GM11168 (cell line): ENCODE measurements around the gene MEIG1.
"Not testable (repeated sequence)": the region's sequence is repeated elsewhere in the genome, so short reads cannot be mapped to it uniquely, and the experiment has no call there.

Experiments
- in situ Hi-C: fragments of 300-500 bp; cut with MboI; formaldehyde crosslinking; loops from one replicate; pipeline ENCODE4 v1.12.0; 2022; ENCODE audit warnings: low sequenced_read_pairs; ENCODE audit not compliant: unreplicated experiment

MEIG1 gene

DNA sequence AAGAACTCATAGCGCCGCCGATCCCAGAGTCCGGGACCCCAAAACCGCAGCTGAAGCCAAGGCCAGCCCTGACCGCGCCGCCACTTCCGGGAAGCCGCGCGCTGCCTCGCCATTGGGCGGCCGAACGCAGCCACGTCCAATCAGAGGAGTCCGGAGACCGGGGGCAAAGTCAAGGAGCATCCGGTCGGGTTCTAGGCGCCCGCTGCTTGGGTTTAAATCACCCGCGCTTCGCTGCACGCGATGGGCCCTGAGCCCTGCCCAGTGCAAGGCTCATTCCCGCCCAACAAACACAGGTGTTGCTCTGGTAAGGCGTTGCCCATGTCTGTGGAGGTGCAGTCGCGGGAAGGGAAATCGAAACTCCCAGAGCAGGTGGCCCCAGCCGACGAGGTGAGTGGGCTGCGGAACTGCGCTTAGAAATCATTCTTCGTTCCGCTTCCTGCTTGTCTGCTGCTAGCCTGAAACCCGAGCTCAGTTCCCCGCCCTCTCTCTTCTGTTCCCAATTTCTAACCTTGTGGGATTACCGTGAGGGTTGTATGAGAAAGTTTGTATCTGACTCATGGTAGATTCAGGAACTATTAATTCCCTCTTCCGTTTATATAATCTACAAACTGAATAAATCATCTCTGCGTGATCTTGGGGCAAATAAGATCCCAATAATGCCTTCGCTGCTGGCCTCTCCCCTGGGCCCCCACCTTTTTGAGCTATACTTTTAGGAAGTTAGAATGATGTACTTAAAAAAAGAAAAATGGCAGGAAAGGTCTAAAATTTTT lies 5.0 kb upstream of the MEIG1 start, which contains the start of gene DCLRE1C:
TSS of gene DCLRE1C (minus strand) at position 96 of the 770 bp plus-strand sequence. CDS start at position 10, 86 bp downstream.
- in situ Hi-C loops: no loop called here

DNA sequence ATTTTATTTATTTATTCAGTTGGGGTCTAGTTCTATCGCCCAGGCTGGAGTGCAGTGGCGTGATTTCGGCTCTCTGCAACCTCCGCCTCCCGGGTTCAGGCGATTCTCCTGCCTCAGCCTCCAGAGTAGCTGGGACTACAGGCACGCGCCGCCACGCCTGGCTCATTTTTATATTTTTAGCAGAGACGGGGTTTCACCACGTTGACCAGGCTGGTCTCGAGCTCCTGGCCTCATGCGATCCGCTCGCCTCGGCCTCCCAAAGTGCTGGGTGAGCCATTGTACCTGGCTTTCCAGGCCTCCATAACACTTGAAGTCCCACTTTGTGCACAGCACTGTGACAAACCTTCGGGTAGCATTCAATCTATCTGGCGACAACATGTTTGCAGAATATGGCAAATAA lies 4.3 kb upstream of the MEIG1 start:
- in situ Hi-C loops: no loop called here

DNA sequence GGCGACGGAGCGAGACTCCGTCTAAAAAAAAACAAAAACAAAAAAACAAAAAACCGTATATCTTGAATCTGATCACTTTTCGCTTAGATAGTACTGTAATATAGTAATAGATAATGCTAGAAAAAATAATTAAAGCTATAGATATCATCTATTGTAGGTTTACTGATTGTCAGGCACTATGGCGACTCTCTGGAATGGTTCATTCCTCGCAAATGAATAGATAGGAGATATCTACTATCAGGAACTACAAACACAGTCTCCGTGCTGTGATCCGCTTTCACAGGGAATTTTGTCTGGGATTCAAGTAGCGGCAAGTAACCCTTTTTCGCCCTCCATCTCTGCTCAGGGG lies 342 bp upstream of the MEIG1 start:
- in situ Hi-C loops: no loop called here

DNA sequence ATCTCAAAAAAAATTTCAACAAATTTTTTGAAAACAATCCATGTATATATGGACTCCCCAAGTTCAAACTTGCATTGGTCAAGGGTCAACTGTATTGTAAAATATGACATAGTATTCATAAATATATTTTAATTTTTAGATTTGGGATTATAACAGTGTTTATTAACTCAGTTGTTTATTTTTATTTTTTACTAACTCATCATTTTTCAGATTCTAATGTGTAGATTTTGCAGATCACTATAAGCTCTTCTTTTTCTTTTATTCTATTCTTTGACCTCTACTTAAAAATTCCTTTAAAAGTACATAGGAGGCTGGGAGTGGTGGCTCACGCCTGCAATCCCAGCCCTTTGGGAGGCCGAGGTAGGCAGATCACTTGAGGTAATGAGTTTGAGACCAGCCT lies 8.7 kb downstream of the MEIG1 start:
- in situ Hi-C loops: no loop called here

DNA sequence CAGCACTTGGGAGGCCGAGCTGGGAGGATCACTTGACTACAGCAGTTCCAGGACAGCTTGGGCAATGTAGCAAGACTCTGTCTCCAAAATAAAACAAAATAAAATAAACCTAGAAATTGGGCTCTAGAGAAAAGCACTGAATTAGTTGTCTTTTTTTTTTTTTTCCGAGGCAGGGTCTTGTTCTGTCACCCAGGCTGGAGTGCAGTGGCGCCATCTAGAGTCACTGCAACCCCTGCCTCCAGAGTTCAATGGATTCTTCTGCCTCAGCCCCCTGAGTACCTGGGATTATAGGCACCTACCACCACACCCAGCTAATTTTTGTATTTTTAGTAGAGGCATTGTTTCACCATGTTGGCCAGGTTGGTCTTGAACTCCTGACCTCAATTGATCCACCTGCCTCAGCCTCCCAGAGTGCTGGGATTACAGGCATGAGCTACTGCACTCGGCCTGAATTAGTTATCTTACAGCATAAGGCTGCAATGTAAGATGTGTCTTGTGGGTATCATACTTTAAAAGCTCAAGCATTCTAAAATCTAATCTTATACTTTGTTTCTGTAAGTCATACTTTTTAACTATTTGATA lies 12.8 kb downstream of the MEIG1 start:
- in situ Hi-C loops: no loop called here

DNA sequence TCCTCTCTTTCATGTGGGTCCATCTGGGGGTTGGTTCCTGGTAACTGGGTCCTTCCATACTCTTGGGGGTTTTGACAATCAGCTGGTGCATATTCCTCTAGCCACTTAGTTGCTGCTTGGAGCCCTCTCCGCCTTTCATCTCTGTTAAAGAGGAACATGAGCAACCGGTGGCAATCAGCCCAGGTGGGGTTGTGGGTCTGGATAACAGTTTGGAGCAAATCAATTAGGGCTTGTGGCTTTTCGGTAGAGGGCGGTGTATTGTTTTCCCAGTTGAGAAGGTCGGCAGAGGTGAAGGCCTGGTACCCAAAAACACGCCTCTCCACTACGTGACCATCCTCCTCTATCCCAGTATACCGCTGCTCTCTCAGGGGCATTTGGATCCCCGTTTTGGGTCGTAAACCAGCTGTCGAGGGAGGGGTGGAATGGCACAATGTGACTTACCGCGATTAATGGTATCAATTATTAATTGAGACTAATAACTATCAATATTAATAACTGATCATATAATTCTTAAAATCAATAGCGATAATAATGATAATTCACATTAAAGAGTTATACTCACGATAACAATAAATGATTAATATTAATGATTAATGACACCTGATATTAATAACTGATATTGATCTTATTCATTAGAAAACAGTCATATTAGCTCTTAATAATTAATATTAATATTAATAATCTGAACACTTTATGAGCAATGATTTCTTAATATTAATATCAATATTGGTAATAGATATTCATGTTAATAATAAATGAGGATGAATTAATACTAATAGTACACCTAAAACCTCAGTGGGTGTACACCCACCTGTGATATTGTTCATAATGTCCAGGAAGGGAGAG lies 15.2 kb downstream of the MEIG1 start:
- in situ Hi-C loops: not testable (repeated sequence)

DNA sequence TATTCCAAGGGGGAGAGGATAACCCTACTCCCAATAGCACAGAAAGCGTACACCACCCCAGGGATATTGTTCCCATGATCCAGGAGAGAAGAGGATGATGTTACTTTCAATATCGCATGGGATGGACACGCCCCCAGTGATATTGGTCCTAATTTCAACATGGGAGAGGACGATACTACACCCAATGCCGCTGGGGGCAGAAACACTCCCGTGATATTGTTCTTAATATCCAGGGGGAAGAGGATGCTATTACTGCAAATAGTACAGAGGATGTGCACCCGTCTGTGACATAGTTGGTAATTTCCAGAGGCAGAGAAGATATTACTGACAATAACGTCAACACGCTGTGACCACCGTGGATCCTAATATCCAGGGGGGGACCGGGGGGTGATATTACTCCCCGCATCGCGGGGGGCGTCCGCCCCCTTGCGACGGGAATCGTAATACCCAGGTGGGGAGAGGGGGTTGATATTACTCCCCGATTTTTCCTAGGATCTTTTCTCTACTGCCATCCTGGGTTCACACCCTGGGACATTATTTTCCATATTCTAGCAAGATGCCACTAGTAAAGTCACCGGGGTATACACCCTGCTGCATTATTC lies 16.6 kb downstream of the MEIG1 start:
- in situ Hi-C loops: no loop called here

DNA sequence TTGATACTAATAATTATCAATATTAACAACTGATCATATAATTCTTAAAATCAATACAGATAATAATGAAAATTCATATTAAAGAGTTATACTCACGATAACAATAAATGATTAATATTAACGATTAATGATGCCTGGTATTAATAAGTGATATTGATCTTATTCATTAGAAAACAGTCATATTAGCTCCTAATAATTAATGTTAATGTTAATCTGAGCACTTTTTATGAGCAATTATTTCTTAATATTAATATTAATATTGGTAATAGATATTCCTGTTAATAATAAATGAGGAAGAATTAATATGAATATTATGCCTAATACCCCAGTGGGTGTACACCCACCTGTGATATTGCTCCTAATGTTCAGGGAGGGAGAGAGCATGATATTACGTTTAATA lies 23.6 kb downstream of the MEIG1 start:
- in situ Hi-C loops: no loop called here

DNA sequence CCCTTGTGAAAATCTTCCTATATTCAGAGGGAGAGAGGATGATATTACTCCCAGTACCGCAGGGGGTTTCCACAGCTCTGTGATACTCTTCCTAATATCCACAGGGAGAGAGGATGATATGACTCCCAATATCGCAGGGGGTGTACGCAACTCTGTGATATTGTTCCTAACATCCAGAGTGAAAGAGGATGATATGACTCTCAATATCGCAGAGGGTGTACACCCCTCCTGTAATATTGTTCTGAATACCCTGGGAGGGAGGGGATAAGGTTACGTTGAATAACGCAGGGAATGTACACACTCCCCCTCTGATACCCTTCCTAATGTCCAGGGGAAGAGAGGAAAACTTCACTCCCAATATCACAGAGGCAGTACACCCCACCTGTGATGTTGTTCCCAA lies 30.4 kb downstream of the MEIG1 start:
- in situ Hi-C loops: not testable (repeated sequence)

DNA sequence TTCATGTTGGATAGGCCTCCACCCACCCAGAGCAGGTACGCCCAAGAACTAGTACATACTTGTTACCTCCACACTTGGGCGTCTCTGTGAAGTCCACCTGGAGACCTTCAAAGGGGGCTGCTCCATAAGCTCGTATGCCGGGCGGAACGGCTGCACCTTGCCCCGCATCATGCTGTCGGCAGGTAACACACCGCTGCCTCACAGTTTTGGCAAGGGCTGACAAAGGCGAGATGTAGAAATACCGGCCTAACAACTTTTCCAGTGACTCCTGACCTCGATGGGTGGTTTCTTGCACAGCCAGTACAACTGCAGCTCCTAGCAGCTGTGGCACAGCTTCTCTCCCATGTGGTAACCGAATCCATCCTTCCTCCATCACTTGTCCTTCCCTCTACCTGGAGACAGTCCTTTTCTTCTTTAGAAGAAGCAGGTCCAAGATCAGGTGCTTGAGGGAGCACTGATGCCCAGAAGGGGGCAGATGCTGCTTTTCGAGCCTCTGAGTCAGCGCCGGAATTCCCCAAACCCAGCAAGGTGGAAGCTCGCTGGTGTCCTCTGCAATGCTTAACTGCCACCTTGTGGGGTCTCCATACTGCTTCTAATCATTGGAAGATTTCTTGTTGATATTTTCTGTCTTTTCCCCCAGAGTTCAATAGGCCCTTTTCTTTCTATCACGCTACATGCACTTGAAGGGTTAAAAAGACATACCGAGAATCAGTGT lies 32.0 kb downstream of the MEIG1 start:
- in situ Hi-C loops: not testable (repeated sequence)

DNA sequence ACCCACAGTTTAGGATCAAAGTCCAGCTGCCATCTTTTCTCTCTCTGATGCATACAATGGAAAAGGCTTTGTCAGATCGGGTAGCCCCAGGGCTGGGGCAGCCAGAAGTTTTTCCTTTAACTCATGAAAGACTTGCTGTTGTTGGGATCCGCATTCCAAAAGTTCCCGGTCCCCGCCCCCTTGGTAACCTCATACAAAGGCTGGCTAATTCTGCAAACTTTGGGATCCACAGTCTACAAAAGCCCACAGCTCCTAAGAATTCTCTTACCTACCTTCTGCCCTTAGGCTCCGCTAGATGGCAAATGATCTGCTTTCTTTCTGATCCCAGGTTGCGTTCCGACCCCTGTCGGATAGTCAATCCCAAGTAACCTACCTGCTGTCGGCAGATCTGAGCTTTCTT lies 33.1 kb downstream of the MEIG1 start:
- in situ Hi-C loops: not testable (repeated sequence)

DNA sequence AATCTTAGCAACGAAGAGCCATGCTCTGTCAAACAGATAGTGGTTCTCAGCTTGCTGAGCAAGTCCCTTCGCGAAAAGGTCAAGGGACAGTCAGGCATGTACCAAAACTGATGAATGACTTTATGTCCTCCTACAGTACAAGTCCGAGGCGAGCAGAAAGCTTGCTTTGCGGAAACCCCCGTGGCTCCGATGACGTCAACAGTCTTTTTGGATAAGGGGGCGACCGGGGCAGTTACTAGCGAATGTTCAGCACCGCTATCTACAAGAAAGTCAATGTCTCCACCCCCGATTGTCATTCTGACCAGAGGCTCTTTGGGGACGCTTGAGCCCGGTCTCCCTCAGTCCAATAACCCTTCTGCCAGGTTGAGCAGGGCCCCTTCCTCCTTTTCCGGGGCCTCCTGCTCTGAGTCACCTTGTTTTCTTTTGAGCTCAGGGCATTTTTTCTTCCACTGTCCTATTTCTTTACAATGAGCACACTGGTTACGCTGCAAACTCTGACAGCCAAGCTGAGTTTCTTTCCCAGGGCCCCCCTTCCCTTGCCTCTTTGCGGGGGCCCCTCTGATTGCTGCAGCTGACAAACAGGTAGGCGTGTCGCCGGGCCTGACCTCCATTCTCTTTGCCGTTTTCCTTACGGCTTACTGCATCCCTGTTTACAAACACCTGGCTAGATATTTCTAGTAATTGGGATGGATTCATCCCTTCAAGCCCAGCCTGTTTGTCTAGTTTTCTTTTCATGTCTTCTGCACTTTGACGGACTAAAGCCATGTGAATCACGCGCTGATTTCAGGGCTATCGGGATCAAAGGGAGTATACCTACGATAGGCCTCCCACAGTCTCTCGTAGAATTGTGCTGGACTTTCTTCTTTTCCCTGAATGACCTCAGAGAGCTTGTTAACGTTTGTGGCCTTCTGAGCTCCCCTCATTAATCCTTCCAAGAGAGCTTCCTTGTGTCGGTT lies 34.6 kb downstream of the MEIG1 start:
- in situ Hi-C loops: not testable (repeated sequence)

DNA sequence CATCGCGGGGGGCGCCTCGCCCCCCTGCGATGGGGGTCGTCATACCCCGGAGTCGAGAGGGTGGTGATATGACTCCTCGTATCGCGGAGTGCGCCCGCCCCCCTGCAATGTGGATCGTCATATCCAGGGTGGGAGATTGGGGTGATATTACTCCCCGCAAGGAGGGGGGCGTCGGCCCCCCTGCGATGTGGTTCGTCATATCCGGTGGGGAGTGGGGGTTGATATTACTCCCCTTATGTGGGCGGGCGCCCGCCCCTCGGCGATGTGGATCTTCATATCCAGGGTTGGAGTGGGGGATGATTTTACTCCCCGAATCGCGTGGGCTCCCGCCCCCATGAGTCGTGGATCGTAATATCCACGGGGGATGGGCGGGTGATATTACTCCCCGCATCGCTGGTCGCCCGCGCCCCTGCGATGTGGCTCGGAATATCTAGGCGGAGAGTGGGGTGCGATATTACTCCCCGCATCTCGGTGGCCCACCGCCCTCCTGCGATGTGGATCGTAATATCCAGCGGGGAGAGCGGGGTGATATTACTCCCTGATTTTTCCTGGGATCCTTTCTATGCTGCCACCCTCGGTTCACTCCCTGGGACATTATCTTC lies 36.9 kb downstream of the MEIG1 start:
- in situ Hi-C loops: no loop called here

DNA sequence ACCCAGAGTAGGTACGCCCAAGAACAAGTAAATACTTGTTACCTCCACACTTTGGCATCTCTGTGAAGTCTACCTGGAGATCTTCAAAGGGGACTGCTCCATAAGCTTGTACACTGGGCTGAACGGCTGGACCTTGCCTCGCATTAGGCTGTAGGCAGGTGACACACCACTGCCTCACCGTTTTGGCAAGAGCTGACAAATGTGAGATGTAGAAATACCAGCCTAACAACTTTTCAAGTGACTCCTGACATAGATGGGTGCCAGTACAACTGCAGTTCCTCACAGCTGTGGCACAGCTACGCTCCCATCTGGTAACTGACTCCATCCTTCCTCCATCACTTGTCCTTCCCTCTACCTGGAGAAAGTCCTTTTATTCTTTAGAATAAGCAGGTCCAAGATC lies 54.3 kb downstream of the MEIG1 start:
- in situ Hi-C loops: not testable (repeated sequence)

DNA sequence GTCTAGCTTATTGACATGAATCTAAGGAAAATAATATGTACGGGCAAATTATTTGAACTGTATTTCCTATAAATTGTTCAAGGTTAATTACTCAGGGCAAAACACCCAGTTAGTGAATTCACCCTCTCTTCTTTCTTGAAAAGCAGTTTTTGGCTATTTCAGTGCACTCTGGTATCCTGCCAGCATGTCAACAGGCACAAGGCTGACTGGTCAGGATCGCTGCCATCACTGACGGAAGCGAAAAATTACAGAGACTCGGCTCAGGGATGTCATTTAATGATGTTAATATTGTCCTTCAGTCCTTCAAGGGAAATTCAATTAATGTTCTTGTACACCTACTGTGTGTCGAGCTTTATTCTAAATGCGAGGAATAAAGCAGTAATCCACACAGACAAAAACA lies 56.3 kb downstream of the MEIG1 start:
- in situ Hi-C loops: no loop called here

DNA sequence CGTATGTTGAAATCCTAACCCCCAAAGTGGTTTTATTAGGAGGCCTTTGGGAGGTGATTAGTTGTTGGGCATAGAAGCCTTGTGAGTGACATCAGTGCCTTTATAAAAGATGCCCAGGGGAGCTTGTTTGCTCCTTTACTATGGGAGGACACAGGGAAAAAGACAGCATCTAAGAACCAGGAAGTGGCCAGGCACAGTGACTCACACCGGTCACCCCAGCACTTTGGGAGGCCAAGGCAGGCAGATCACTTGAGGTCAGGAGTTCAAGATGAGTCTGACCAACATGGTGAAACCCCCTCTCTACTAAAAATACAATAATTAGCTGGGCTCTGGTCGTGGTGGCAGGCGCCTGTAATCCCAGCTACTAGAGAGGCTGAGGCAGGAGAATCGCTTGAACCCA lies 61.8 kb downstream of the MEIG1 start:
- in situ Hi-C loops: loop anchor here (5.0 kb wide), 1 partner anchor 79 kb away; no protein-coding TSS in a partner anchor
